Activated CD4-positive, alpha-beta memory T cell treated with anti-CD3 and anti-CD28 coated beads for 36 hours (primary cell): Measurements from ENCODE around the gene TAF10. TPM values are rescaled to one million over a fixed set of nuclear protein-coding genes. Genes with fewer than 3 reads are reported as not detected.

Experiments
- CTCF ChIA-PET: fragments of 350-600 bp; sonication (Branson Sonifier 250); formaldehyde crosslinking; loops from one replicate; lab custom pipeline; 2021; ENCODE audit warnings: antibody characterized with exemption, inconsistent platforms; lab: Charles Lee
- POLR2A ChIA-PET: fragments of 350-600 bp; sonication (Branson Sonifier 250); formaldehyde crosslinking; loops from one replicate; lab custom pipeline; 2021; ENCODE audit warnings: antibody characterized with exemption; lab: Charles Lee
- DNase-seq: peaks from one replicate; pipeline ENCODE4 v3.0.0-alpha.2; 2020
- H3K27ac Mint-ChIP-seq: one replicate; pipeline ENCODE4 v1.8.0; 2021; ENCODE audit warnings: mixed read lengths
- H3K27me3 Mint-ChIP-seq: one replicate; pipeline ENCODE4 v1.8.0; 2021; ENCODE audit warnings: mixed read lengths
- H3K36me3 Mint-ChIP-seq: one replicate; pipeline ENCODE4 v1.8.0; 2021; ENCODE audit warnings: mixed read lengths
- H3K4me1 Mint-ChIP-seq: one replicate; pipeline ENCODE4 v1.8.0; 2021; ENCODE audit warnings: low read depth, mixed read lengths
- H3K4me3 Mint-ChIP-seq: one replicate; pipeline ENCODE4 v1.8.0; 2021; ENCODE audit warnings: mild to moderate bottlenecking, mixed read lengths
- H3K9me3 Mint-ChIP-seq: one replicate; pipeline ENCODE4 v1.8.0; 2021; ENCODE audit warnings: mixed read lengths
- intact Hi-C: fragments of 100-400 bp; cut with micrococcal nuclease; formaldehyde crosslinking; loops from one replicate; pipeline ENCODE4 v1.15.1; 2023
- total RNA-seq, 2 experiments: library from RNA; stranded (reverse); gene quantifications; one replicate each; pipeline ENCODE4 v1.2.3, GENCODE V29; 2021

The TAF10 gene
- total RNA-seq, 2 experiments from 2014 or later: 158 to 165 TPM

DNA sequence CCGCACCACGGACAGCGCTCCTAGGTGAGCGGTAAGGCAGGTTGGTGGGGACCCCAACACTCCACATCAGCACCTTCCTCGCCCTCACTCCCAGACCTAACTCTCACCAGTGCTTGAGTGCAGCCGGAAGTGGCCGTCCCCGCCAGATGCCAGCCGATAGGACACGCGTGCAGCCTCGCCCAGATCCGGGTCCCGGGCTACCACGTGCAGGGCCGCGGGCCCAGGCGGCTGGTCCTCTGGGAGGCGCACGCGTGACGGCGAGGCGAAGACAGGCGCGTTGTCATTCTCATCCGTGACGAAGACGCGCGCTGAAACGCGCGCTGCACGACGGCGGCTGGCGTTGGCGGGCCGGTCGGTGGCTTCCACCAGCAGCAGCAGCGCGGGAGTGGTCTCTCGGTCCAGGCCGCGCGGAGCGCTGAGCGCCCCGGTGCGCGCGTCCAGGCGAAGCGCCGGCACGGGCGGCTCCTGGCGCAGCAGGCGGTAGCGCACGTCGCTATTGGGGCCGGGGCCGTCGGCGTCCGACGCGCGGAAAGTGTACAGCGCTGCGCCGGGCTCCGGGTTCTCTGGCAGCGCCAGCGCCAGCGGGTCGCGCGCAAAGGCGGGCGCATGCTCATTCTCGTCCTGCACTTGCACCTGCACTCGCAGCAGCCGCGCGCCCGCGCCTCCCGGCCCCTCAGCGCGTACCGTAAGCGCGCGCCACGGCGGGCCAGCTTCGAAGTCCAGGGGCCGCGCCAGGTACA, 18.0 kb upstream of the TAF10 start:
- Mint-ChIP-seq H3K27me3 (no peaks in the 10 kb centered on the region), H3K27ac (no peak overlapping the region), H3K4me3 (no peak overlapping the region), H3K4me1 (peaks cover 20% of the 10 kb centered on the region), H3K36me3 (peaks cover 1% of the 10 kb centered on the region), H3K9me3 (no peaks in the 10 kb centered on the region)
- POLR2A ChIA-PET: no interaction called here
- intact Hi-C loops: no loop called here
- CTCF ChIA-PET: interaction anchor here (1.0 kb wide), 1 partner anchor 11 kb away, joined by 4 read pairs; the partner anchor contains the start of gene TPP1
- DNase-seq: no peak

DNA sequence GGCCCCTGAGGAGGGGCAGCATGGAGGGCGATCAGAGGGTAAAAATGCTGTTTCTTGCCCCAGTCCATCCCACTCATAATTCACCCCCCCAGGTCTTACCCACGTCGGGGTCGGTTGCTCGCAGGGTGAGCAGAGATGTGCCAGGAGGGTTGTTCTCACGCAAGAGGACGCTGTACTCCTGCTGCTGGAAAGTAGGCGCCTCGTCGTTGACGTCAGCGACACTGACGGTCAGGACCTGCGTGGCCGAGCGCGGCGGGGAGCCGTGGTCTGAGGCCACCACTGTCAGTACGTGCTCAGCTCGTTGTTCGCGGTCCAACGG, 17.5 kb upstream of the TAF10 start:
- Mint-ChIP-seq H3K27me3 (no peaks in the 10 kb centered on the region), H3K36me3 (peaks cover 1% of the 10 kb centered on the region), H3K4me3 (no peak overlapping the region), H3K27ac (no peak overlapping the region), H3K9me3 (no peaks in the 10 kb centered on the region), H3K4me1 (peaks cover 20% of the 10 kb centered on the region)
- intact Hi-C loops: no loop called here
- ChIA-PET CTCF (interaction anchor here (0.8 to 1.0 kb wide), 2 partner anchors 11 to 18 kb away, joined by 3 to 4 read pairs; partner anchors contain the start of genes TAF10 and TPP1), POLR2A (no interaction called here)
- no peak for DNase-seq

DNA sequence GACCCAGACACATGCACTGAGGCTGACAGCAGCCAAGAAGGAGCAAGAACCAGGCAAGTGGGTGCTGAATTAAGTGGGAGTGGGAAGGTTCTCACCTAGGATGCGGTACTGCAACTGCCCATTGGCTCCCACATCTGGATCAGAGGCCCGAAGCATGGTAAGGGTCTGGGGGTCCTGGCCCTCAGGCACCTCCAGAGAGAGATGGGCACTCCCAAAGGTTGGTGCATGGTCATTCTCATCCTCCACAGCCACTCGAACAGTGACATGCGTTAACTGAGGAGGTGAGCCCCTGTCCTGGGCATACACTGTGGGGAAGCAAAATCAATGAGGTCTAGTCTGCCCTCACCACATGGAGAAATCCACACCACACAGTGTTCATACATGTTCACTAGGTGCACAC, 16.5 kb upstream of the TAF10 start:
- Mint-ChIP-seq H3K27ac (no peak overlapping the region), H3K36me3 (peaks cover 1% of the 10 kb centered on the region), H3K4me1 (peaks cover 20% of the 10 kb centered on the region), H3K4me3 (no peak overlapping the region), H3K27me3 (no peaks in the 10 kb centered on the region), H3K9me3 (no peaks in the 10 kb centered on the region)
- intact Hi-C loops: no loop called here
- DNase-seq: no peak
- CTCF ChIA-PET: interaction anchor here (1.5 kb wide), 1 partner anchor 10 kb away, joined by 5 read pairs; no protein-coding TSS in a partner anchor
- POLR2A ChIA-PET: no interaction called here

DNA sequence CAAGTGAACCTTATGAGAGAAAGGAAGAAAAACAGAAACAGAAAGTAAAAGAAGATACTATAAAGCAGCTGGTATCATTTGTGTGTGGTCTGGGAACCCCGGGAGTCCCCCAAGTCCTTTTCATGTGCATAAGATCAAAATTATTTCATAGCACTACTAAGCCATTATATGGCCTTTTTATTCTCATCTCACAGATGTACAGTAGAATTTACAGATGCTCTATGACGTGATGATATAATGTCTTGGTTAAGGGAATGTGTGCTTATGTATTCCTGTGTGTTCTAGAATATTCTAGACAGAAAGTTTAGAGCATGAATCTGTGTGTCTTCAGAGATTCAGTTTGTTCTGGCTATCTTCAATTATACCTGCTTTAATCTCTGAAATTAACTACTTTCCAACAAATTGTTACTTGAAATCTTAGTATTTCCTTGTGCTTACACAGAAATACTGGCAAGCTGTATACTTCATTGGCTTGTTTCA, 15.8 kb upstream of the TAF10 start:
- no peaks in the 10 kb centered on the region for H3K9me3 Mint-ChIP-seq
- H3K27ac Mint-ChIP-seq: no peak overlapping the region
- intact Hi-C loops: no loop called here
- peak; percentile 34 for DNase-seq
- H3K4me3 Mint-ChIP-seq: peak overlapping the region; percentile 2
- peaks cover 20% of the 10 kb centered on the region for H3K4me1 Mint-ChIP-seq
- peaks cover 1% of the 10 kb centered on the region for H3K36me3 Mint-ChIP-seq
- CTCF ChIA-PET: interaction anchor here (0.7 to 1.5 kb wide), 4 partner anchors 10 to 74 kb away, joined by 3 to 5 read pairs (median 4); partner anchors contain the start of gene MRPL17
- POLR2A ChIA-PET: interaction anchor here (1.0 to 1.4 kb wide), 2 partner anchors 9 to 56 kb away, joined by 3 to 6 read pairs; partner anchors contain the start of genes MRPL17 and TPP1
- H3K27me3 Mint-ChIP-seq: no peaks in the 10 kb centered on the region

DNA sequence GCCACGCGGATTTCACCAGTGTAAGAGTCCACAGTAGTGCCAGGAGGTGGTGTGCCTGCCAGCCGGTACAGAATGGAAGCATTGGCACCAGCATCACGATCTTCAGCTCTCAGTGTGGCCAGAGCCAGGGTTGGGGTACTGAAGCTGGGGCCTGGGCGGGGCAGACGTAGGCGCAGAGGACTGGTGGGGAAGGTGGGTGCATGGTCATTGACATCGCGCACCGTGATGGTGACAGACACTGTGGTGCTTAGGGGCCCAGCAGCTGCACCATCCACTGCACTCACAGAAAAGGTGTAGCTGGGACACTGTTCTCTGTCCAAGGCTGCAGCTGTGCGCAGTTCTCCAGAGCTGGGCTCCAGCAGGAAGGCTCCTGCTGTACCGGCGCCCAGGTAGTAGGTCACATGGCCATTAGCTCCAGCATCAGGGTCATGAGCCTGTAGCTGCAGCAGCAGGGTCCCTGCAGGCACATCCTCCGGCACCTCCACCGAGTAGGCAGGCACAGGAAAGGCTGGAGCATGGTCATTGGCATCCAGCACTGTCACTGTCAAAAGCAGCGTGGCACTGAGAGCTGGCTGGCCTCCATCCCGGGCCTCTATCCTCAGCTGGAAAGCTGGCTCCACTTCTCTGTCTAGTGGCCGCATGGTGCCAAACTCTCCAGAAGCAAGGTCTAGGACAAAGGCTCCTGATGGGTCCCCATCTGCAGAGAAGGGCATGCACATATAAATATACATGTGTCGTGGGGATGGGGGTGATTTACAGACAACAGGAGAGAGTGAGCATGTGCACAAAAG, 15.2 kb upstream of the TAF10 start:
- Mint-ChIP-seq H3K36me3 (peaks cover 1% of the 10 kb centered on the region), H3K4me3 (peak overlapping the region; percentile 2), H3K27ac (no peak overlapping the region), H3K4me1 (peaks cover 20% of the 10 kb centered on the region), H3K27me3 (no peaks in the 10 kb centered on the region), H3K9me3 (no peaks in the 10 kb centered on the region)
- ChIA-PET POLR2A (interaction anchor here (1.0 to 1.4 kb wide), 2 partner anchors 8 to 56 kb away, joined by 3 to 6 read pairs; partner anchors contain the start of genes MRPL17 and TPP1), CTCF (interaction anchor here (0.7 to 1.5 kb wide), 4 partner anchors 9 to 75 kb away, joined by 3 to 5 read pairs (median 4); partner anchors contain the start of gene MRPL17)
- DNase-seq: no peak
- intact Hi-C loops: no loop called here

DNA sequence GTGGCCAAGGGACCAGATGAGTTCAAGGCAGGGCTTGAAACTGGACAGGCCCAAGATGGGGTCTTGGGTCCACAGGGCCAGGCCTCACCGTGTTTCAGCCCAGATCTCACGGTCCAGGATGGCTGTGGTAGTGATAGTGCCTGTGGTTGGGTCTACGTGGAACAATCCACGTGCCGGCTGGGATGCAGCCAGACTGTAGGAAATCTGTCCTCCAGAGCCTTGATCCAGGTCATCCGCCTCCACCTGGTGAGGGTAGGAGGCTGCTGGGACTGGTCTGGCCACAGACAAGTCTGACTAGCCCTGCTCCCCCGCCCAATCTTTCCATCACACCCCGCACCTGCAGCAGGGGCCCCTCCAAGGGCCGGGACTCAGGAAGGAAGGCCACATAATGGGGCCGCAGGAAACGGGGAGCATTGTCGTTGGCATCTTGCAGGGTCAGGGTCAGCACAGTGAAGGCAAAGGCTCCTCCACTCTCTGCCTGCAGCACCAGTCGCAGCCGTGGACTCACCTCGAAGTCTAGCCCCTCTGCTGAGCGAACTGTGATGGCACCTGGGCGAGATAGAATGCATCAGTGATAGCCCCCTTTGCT, 13.9 kb upstream of the TAF10 start:
- ChIA-PET POLR2A (no interaction called here), CTCF (interaction anchor here (1.3 kb wide), 1 partner anchor 129 kb away, joined by 3 read pairs; no protein-coding TSS in a partner anchor)
- Mint-ChIP-seq H3K27me3 (no peaks in the 10 kb centered on the region), H3K36me3 (no peaks in the 10 kb centered on the region), H3K27ac (no peak overlapping the region), H3K4me3 (no peak overlapping the region), H3K4me1 (peaks cover 20% of the 10 kb centered on the region), H3K9me3 (no peaks in the 10 kb centered on the region)
- intact Hi-C loops: no loop called here
- DNase-seq: no peak

DNA sequence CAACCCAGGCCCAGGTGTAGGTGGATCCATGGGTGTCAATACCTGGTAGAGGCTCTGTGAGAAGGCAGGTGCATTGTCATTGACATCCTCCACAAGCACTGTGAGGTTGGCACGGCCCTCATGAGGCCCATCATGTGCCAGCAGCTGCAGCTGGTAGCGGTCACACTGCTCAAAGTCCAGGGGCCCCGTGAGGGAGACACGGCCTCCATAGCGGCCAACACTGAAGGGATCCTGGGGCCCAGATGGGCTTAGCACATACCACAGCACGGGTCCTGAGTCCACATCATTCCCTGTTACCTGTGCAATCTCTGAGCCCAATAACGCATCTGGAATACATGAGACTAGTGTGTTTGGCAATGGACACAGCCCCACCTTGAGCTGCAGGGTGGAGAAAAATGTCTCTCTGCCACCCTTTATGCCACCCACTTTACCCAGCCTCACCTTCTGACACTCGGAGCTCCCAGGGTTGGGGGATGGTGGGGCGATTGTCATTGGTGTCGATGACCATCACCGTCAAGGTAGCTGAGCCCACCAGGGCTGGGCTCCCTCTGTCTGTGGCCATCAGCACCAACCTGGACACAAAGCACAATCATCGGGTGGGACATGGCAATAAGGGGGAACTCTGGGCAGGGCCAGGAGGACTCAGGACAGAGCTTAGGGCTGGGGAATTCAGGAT, 13.3 kb upstream of the TAF10 start:
- no peak overlapping the region for H3K4me3 Mint-ChIP-seq
- no peak overlapping the region for H3K27ac Mint-ChIP-seq
- POLR2A ChIA-PET: no interaction called here
- H3K4me1 Mint-ChIP-seq: peaks cover 20% of the 10 kb centered on the region
- CTCF ChIA-PET: interaction anchor here (0.7 to 1.3 kb wide), 2 partner anchors 42 to 129 kb away, joined by 3 read pairs; no protein-coding TSS in a partner anchor
- H3K36me3 Mint-ChIP-seq: no peaks in the 10 kb centered on the region
- H3K27me3 Mint-ChIP-seq: no peaks in the 10 kb centered on the region
- no peaks in the 10 kb centered on the region for H3K9me3 Mint-ChIP-seq
- intact Hi-C loops: no loop called here
- no peak for DNase-seq

DNA sequence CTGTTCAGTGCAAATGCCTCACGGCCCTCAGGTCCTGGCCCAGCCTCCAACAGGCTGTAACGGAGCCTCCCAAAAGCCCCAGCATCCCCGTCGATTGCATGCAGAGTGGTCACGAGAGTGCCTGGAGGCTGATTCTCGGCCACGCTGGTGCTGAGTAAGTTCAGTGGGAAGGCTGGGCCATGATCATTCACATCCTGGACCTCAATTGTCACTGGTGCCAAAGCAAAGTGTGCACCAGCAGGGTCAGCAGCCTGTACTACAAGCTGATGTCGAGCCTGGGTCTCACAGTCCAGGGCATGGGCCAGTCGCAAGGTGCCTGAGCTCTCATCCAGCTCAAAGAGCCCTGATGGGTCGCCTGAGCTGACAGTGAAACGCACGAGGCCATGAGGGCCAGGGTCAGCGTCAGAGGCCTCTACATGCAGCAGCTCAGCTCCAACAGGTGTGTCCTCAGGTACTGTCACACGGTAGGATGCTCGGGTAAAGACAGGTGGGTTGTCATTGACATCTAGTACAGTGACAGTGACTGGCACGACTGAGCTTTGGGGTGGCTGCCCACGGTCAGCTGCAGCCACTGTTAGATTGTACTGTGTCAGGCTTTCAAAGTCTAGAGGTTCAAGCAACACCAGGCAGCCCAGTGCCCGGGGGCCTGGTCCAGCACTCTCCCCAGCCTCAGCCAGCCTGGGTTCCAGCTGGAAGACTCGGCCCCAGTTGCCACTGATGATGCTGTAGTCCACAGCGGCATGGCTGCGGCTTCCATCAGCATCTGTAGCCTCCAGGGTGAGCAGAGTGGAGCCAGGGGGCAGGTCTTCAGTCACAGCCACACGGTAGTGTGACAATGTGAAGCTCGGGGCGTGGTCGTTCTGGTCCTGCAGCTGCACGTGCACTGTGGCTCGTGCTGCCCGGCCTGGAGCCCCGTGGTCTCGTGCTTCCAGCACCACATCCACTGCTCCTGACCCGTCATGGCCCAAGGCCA, 11.7 kb upstream of the TAF10 start:
- no peak for DNase-seq
- no peaks in the 10 kb centered on the region for H3K36me3 Mint-ChIP-seq
- no peak overlapping the region for H3K4me3 Mint-ChIP-seq
- intact Hi-C loops: no loop called here
- H3K27ac Mint-ChIP-seq: no peak overlapping the region
- H3K4me1 Mint-ChIP-seq: peaks cover 20% of the 10 kb centered on the region
- no peaks in the 10 kb centered on the region for H3K27me3 Mint-ChIP-seq
- H3K9me3 Mint-ChIP-seq: no peaks in the 10 kb centered on the region
- ChIA-PET CTCF (interaction anchor here (0.9 kb wide), 1 partner anchor 12 kb away, joined by 3 read pairs; the partner anchor contains the start of gene TAF10), POLR2A (no interaction called here)

DNA sequence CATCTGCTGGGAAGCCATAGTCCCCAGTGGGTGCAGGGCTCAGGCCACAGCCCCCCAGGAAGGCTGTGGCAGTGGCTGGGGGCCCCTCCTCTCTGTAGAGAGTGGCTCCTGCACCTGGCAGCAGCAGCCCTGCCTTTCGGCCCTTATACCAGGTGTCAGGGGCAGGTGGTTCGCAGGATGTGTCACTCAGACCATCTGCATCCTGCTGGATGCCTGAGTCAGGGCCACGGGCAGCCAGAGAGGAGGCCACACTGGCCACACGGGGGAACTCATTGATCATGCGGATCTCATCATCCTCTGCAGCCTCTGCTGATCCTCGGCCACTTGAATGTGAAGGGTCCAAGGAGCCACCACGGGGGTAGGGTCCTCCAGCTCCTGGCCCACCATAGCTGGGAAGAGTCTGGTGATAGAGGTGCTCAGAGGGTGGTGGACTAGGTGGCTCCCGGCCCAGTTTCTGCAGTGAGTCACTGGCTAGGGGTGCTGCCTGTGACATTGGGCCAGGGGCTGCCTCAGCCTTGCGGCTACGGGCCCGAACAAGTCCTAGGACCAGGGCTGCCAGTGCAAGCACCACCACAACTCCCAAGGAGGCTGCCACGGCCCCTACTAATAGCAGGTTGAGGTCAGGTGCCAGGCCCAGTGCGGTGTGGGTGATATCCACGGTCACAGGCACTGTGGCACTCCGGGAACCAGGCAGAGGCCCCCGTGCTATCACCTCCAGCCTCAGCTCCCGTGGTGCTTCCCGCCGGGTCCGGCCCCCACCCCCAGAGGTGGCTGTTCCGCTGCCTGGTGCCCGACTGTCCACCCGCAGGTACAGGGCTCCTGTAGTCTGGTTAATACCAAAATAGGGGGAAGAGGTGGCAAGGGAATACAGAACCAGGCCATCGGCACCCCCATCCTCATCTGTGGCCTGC, 10.5 kb upstream of the TAF10 start:
- ChIA-PET CTCF (no interaction called here), POLR2A (interaction anchor here (0.7 to 1.3 kb wide), 4 partner anchors 11 to 72 kb away, joined by 3 to 6 read pairs (median 3); partner anchors contain the start of gene TAF10)
- peaks cover 12% of the 10 kb centered on the region for H3K4me1 Mint-ChIP-seq
- H3K27ac Mint-ChIP-seq: no peak overlapping the region
- intact Hi-C loops: no loop called here
- H3K36me3 Mint-ChIP-seq: no peaks in the 10 kb centered on the region
- H3K4me3 Mint-ChIP-seq: no peak overlapping the region
- H3K9me3 Mint-ChIP-seq: no peaks in the 10 kb centered on the region
- H3K27me3 Mint-ChIP-seq: no peaks in the 10 kb centered on the region
- DNase-seq: no peak
